Spleen (tissue), 11 donors: ENCODE data around the gene PARP14. TPM values are rescaled to one million over a fixed set of nuclear protein-coding genes. Genes with fewer than 3 reads are reported as not detected.
"Not testable (repeated sequence)": the region's sequence is repeated elsewhere in the genome, so short reads cannot be mapped to it uniquely, and the experiment has no call there.

Experiments
- DNase-seq: peaks from one replicate; pipeline ENCODE4 v3.0.0-alpha.2; 2020
- H3K27ac ChIP-seq, 8 donors: fragments of 200-600 bp; sonication (generic) in 7 of 8; 1 replicate in 4 of 8; 2 replicates in 4 of 8; pipeline versions ENCODE4 v1.5.0 to v1.8.0; 2016 to 2021; ENCODE audit warnings: inconsistent platforms in 4 of 8, mild to moderate bottlenecking in 4 of 8, moderate library complexity in 1 of 8
- H3K27me3 ChIP-seq, 7 donors: fragments of 200-600 bp; sonication (generic) in 6 of 7; replicated peaks in 1 of 7; 1 replicate in 4 of 7; 2 replicates in 3 of 7; pipeline versions ENCODE4 v1.5.0 to v1.8.0; 2016 to 2021; ENCODE audit warnings: inconsistent platforms in 3 of 7, mild to moderate bottlenecking in 1 of 7
- H3K36me3 ChIP-seq, 6 donors: fragments of 200-600 bp; sonication (generic) in 5 of 6; 1 replicate in 4 of 6; 2 replicates in 2 of 6; pipeline versions ENCODE4 v1.5.0 to v1.8.0; 2016 to 2021; ENCODE audit warnings: inconsistent platforms in 2 of 6
- H3K4me1 ChIP-seq, 6 donors: fragments of 200-600 bp; sonication (generic) in 5 of 6; 1 replicate in 3 of 6; 2 replicates in 3 of 6; pipeline versions ENCODE4 v1.5.0 to v1.8.0; 2016 to 2021; ENCODE audit warnings: inconsistent platforms in 3 of 6
- H3K4me3 ChIP-seq, 8 donors: fragments of 200-600 bp; sonication (generic) in 7 of 8; 1 replicate in 4 of 8; 2 replicates in 4 of 8; pipeline versions ENCODE4 v1.5.0 to v1.8.0; 2016 to 2021; ENCODE audit warnings: inconsistent platforms in 4 of 8, mild to moderate bottlenecking in 4 of 8, moderate library complexity in 2 of 8
- H3K9me3 ChIP-seq, 8 donors: fragments of 200-600 bp; sonication (generic) in 7 of 8; 1 replicate in 4 of 8; 2 replicates in 4 of 8; pipeline versions ENCODE4 v1.5.0 to v1.8.0; 2016 to 2021; ENCODE audit warnings: inconsistent platforms in 4 of 8
- CTCF ChIP-seq, 11 experiments: fragments of 200-600 bp in 7 of 11; fragments of 450-650 bp in 4 of 11; sonication (generic) in 4 of 11; IDR thresholded peaks in 8 of 11; conservative IDR thresholded peaks in 3 of 11; 1 replicate in 7 of 11; 2 replicates in 4 of 11; pipeline versions ENCODE4 v1.4.0 to v1.8.0; 2016 to 2021; ENCODE audit warnings: antibody characterized with exemption in 11 of 11, inconsistent platforms in 4 of 11, mild to moderate bottlenecking in 1 of 11
- POLR2A ChIP-seq, 3 donors: fragments of 450-650 bp; IDR thresholded peaks; one replicate each; pipeline ENCODE4 v1.5.1; 2017; ENCODE audit warnings: antibody characterized with exemption in 3 of 3, mild to moderate bottlenecking in 1 of 3
- POLR2AphosphoS5 ChIP-seq, 3 donors: sonication (generic); formaldehyde crosslinking; IDR thresholded peaks; one replicate each; pipeline ENCODE4 v1.5.1; 2017; ENCODE audit warnings: antibody characterized with exemption in 3 of 3
- WGBS, 5 donors: extraction: QIAGEN DNeasy Blood & Tissue Kit in 3 of 5; methylation state at CpG; one replicate each; pipeline versions ENCODE4 v1.1.5 to v1.1.7; 2013 to 2018; 5-methylcytosine and 5-hydroxymethylcytosine counted together
- intact Hi-C: fragments of 100-400 bp; cut with DNase I; formaldehyde crosslinking; loops from one replicate; pipeline ENCODE4 v1.15.0; 2023; ENCODE audit warnings: low total_unique reads
- polyA plus RNA-seq, 3 donors: library from polyadenylated mRNA; stranded (reverse); fragments of 200-250 nt; gene quantifications; one replicate each; pipeline ENCODE4 v1.2.1, GENCODE V29; 2013
- total RNA-seq, 7 donors: library from RNA; depleted of rRNA in 3 of 7; stranded (reverse); fragments of >200 nt in 3 of 7; fragmentation: NEBNext Ultra II Directional in 4 of 7; extraction: Animal tissue kit (Norgen Biotek cat#: 25700) in 4 of 7; gene quantifications; one replicate each; pipeline versions ENCODE4 v1.1.0 to v1.2.1, GENCODE V29; 2016 to 2021
- donor health status: healthy with polysubstance abuse.
- donor health status: DM: no; HTN: no; CAD: no; lungs with moderate emphysema.
- donor health status: DM: no; HTN: no; CAD: no.
- donor health status: Bipolar disorder and iron deficiency.
- donor health status: healthy.
- donor health status: DM: no; HTN: no; CAD: no.
- donor health status: DM: yes; HTN: yes; CAD: no.

The PARP14 gene
- total and polyA plus RNA-seq, 10 donors: 17.4 to 187 (median 153) TPM

- H3K36me3 ChIP-seq, intact Hi-C loops, H3K27me3 ChIP-seq, H3K9me3 ChIP-seq, DNase-seq: not testable (repeated sequence)
- Histone ChIP-seq H3K4me3 (peak overlapping the region; percentile 68 to 94 (median 81)), H3K4me1 (peaks cover 53 to 73% (median 70%) of the 10 kb centered on the region in 6 donors), H3K27ac (peak overlapping the region; percentile 94 to 99 (median 96))
- peak in 1 of 3 donors; percentile 35 for TF ChIP-seq POLR2AphosphoS5 (IDR thresholded peaks at IDR 0.05)
- WGBS, 5 donors: 58 to 69% (median 59%) methylated on average over 11 of the region's 11 CpGs
These were observed 2.3 kb downstream of the PARP14 start for GRCh38 chr3:122682778-122683411.

DNA sequence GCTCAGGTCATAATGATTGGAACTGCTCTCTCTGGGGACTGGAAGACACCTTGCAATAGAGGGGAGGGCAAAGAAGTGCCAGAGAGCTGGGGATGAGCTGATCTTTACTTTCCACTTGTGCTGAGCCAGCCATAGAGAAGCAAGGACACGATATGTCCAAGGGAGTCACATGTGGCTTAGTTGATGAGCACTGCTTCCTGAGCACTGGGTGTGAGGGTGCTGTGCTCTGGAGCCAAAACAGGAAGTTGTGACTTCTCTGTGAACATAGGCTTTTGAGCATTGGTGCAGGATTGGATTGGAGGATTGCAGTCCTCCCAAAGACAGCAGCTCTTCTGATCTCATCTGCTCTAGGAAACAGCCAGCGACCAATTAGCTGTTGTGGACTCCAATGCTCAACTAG is 6.7 kb downstream of the PARP14 start:
- Histone ChIP-seq H3K27me3 (no peaks in the 10 kb centered on the region), H3K36me3 (peaks cover 0 to 23% (median 1%) of the 10 kb centered on the region in 6 donors), H3K9me3 (no peaks in the 10 kb centered on the region), H3K4me1 (peaks cover 29 to 46% (median 39%) of the 10 kb centered on the region in 6 donors), H3K27ac (peak overlapping the region in 4 of 8 donors; percentile 2 to 36 (median 24)), H3K4me3 (no peak overlapping the region)
- intact Hi-C loops: no loop called here
- 63 to 76% (median 68%) methylated on average over 2 of the region's 2 CpGs for WGBS, 5 donors
- TF ChIP-seq POLR2A (IDR thresholded peaks at IDR 0.05) (no peak), CTCF (IDR thresholded peaks at IDR 0.05 in 8 of 11, conservative IDR thresholded peaks at IDR 0.05 in 3 of 11) (no peak), POLR2AphosphoS5 (IDR thresholded peaks at IDR 0.05) (peak in 1 of 3 donors; percentile 12)
- no peak for DNase-seq

GRCh38 chr3:122688996-122689395 is 8.4 kb downstream of the PARP14 start:
- no peak for DNase-seq
- Histone ChIP-seq H3K36me3 (peaks cover 0 to 40% (median 1%) of the 10 kb centered on the region in 6 donors), H3K9me3 (no peaks in the 10 kb centered on the region), H3K4me3 (no peak overlapping the region), H3K27ac (no peak overlapping the region), H3K27me3 (no peaks in the 10 kb centered on the region), H3K4me1 (peaks cover 12 to 36% (median 24%) of the 10 kb centered on the region in 6 donors)
- TF ChIP-seq POLR2AphosphoS5 (IDR thresholded peaks at IDR 0.05) (no peak), CTCF (IDR thresholded peaks at IDR 0.05 in 8 of 11, conservative IDR thresholded peaks at IDR 0.05 in 3 of 11) (no peak), POLR2A (IDR thresholded peaks at IDR 0.05) (no peak)
- intact Hi-C loops: no loop called here
- 67 to 72% (median 68%) methylated on average over 4 of the region's 4 CpGs for WGBS, 5 donors

- no peak for DNase-seq
- intact Hi-C loops: no loop called here
- TF ChIP-seq CTCF (IDR thresholded peaks at IDR 0.05 in 8 of 11, conservative IDR thresholded peaks at IDR 0.05 in 3 of 11) (no peak), POLR2A (IDR thresholded peaks at IDR 0.05) (no peak), POLR2AphosphoS5 (IDR thresholded peaks at IDR 0.05) (no peak)
- no peaks in the 10 kb centered on the region for H3K9me3 ChIP-seq
- H3K4me1 ChIP-seq: peaks cover 12 to 36% (median 23%) of the 10 kb centered on the region in 6 donors
- H3K36me3 ChIP-seq: peaks cover 0 to 46% (median 1%) of the 10 kb centered on the region in 6 donors
- peak overlapping the region in 1 of 8 donors; percentile 20 for H3K27ac ChIP-seq
- H3K27me3 ChIP-seq: no peaks in the 10 kb centered on the region
- no peak overlapping the region for H3K4me3 ChIP-seq
- 83 to 98% (median 97%) methylated on average over 2 of the region's 2 CpGs for WGBS, 5 donors
These were observed 8.9 kb downstream of the PARP14 start for GRCh38 chr3:122689587-122689986.
